ENCODE data around the gene ODAD2.

Gene ODAD2

DNA sequence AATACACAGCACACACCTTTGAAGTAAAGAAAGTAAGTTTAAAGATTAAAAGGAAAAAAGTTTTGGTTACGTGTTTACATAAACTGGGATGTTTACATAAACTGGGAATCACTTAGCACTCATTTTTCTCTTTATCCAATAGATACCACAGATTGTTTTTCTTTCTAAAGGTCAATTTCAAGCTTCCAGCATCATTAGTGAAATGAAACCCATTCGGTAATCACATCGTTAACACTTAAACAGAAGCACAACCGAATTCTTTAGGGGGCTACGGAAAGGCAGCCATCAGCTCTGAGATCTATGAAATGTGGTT lies 1.1 kb downstream of the ODAD2 start:
- TF ChIP-seq, protein P1, sequence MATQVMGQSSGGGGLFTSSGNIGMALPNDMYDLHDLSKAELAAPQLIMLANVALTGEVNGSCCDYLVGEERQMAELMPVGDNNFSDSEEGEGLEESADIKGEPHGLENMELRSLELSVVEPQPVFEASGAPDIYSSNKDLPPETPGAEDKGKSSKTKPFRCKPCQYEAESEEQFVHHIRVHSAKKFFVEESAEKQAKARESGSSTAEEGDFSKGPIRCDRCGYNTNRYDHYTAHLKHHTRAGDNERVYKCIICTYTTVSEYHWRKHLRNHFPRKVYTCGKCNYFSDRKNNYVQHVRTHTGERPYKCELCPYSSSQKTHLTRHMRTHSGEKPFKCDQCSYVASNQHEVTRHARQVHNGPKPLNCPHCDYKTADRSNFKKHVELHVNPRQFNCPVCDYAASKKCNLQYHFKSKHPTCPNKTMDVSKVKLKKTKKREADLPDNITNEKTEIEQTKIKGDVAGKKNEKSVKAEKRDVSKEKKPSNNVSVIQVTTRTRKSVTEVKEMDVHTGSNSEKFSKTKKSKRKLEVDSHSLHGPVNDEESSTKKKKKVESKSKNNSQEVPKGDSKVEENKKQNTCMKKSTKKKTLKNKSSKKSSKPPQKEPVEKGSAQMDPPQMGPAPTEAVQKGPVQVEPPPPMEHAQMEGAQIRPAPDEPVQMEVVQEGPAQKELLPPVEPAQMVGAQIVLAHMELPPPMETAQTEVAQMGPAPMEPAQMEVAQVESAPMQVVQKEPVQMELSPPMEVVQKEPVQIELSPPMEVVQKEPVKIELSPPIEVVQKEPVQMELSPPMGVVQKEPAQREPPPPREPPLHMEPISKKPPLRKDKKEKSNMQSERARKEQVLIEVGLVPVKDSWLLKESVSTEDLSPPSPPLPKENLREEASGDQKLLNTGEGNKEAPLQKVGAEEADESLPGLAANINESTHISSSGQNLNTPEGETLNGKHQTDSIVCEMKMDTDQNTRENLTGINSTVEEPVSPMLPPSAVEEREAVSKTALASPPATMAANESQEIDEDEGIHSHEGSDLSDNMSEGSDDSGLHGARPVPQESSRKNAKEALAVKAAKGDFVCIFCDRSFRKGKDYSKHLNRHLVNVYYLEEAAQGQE (IDR thresholded peaks at IDR 0.05; ENCODE audit: insufficient read depth in 1 of 2, low read depth in 2 of 2, low read length in 2 of 2) = no peak
- TF ChIP-seq POLR2AphosphoS5 (IDR thresholded peaks at IDR 0.05; ENCODE audit: low read depth, low read length) = no peak
- TF ChIP-seq SIN3A (IDR thresholded peaks at IDR 0.05; ENCODE audit: borderline replicate concordance, insufficient read depth, low read length) = no peak
- no peak for TF ChIP-seq TAF1 (IDR thresholded peaks at IDR 0.05; ENCODE audit: borderline replicate concordance, insufficient read depth, low read length)

DNA sequence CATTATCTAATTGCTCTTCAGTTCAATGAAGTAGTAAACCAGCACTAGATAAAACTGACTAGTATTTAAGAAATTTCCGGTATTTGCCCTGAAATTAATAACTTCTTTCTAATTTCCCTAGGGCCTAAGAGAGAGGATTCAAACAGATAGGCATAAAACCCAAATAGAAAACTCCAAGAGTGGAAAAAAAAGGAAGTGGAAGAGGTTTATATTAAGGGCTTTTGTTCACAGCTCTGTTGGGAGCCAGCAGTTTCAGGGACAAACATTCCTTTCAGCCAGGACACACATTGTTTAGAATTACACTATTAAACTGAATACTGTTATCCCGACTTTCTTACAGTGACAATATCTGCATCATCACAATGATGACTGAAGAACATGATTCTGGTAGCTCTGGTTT lies 3.6 kb downstream of the ODAD2 start:
- TF ChIP-seq TAF1 (IDR thresholded peaks at IDR 0.05; ENCODE audit: borderline replicate concordance, insufficient read depth, low read length) (no peak), POLR2AphosphoS5 (IDR thresholded peaks at IDR 0.05; ENCODE audit: low read depth, low read length) (no peak), SIN3A (IDR thresholded peaks at IDR 0.05; ENCODE audit: borderline replicate concordance, insufficient read depth, low read length) (no peak), FOXP2 (optimal IDR thresholded peaks at IDR 0.05; ENCODE audit: borderline replicate concordance, extremely low read depth, extremely low read length, insufficient read depth) (no peak)
- TF ChIP-seq, protein P1 (IDR thresholded peaks at IDR 0.05; ENCODE audit: insufficient read depth in 1 of 2, low read depth in 2 of 2, low read length in 2 of 2) = no peak

DNA sequence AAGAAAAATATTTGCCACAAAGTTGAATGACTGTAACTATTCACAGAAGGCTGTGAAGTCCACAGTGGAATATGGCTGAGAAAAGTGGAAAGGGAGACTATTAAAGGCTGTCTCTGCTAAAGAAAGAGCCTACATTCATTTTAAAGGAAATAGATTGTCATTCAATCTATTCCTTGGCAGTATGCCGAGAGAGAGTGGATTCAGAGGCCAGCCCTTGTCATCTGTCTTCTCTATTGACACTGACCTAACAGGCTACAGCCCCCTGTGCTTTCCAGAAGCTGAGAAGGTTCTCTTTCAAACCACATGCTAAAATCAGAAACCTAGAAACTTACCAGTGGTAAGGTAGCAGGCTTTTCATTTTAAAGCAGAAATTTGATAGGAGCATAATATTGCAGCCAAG lies 12.1 kb downstream of the ODAD2 start:
- no peak for TF ChIP-seq TAF1 (IDR thresholded peaks at IDR 0.05; ENCODE audit: borderline replicate concordance, insufficient read depth, low read length)
- no peak for TF ChIP-seq SIN3A (IDR thresholded peaks at IDR 0.05; ENCODE audit: borderline replicate concordance, insufficient read depth, low read length)
- no peak for TF ChIP-seq FOXP2 (optimal IDR thresholded peaks at IDR 0.05; ENCODE audit: borderline replicate concordance, extremely low read depth, extremely low read length, insufficient read depth)
- TF ChIP-seq POLR2AphosphoS5 (IDR thresholded peaks at IDR 0.05; ENCODE audit: low read depth, low read length) = no peak
- TF ChIP-seq, protein P1 (IDR thresholded peaks at IDR 0.05; ENCODE audit: insufficient read depth in 1 of 2, low read depth in 2 of 2, low read length in 2 of 2) = no peak

DNA sequence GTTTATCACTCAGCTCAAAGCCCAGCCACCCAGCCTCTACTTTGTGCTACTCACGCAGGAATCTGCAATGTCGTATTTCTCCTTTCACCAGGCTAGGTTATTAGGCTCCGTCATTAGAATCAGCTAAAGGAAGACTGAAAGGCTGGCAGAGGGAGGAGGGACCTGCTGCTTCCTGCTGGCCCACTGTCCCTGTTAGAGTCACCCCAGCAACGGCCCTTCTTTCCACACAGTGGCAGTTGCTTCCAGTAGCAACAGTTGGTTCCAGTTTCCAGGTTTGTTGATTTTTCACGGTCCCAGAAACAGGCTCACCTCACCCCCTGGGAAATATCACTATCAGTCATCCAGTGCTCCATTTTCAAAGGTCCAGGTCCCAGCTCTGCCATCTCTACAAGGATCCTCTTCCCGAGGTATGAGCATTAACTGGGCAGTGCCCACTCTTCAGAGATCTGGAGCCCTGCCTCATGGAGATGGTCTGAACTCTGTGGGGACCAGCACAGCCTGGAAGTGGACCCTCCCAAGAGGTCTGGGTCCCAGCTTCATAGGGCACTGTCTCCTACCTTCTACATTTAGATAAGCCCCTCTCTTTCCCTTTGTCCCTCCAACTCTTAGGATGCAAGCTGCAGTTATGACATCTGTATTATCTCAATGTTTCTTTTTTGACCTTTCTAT lies 15.9 kb downstream of the ODAD2 start:
- TF ChIP-seq SIN3A (IDR thresholded peaks at IDR 0.05; ENCODE audit: borderline replicate concordance, insufficient read depth, low read length) (no peak), POLR2AphosphoS5 (IDR thresholded peaks at IDR 0.05; ENCODE audit: low read depth, low read length) (no peak), TAF1 (IDR thresholded peaks at IDR 0.05; ENCODE audit: borderline replicate concordance, insufficient read depth, low read length) (no peak), FOXP2 (optimal IDR thresholded peaks at IDR 0.05; ENCODE audit: borderline replicate concordance, extremely low read depth, extremely low read length, insufficient read depth) (no peak)
- TF ChIP-seq, protein P1 (IDR thresholded peaks at IDR 0.05; ENCODE audit: insufficient read depth in 1 of 2, low read depth in 2 of 2, low read length in 2 of 2) = no peak

DNA sequence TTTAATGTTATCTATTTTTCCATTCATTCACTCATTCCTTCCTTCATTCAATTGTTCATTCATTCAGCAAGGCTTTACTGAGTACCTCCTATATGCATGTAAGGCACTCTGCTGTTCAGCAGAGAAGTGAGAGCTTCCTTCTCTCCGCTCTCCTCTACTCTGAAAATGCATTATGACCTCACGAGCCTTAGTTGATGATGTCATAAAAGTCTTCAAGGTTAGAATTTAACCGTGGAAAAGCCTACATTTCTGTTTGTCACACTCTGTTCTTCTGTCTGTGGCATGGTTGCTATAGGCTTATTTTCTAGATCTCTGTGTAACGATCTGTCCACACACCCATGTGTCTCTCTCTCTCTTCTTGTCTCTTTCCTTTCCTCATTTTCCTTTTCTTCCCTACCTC lies 17.1 kb downstream of the ODAD2 start:
- TF ChIP-seq FOXP2 (optimal IDR thresholded peaks at IDR 0.05; ENCODE audit: borderline replicate concordance, extremely low read depth, extremely low read length, insufficient read depth) = no peak
- TF ChIP-seq SIN3A (IDR thresholded peaks at IDR 0.05; ENCODE audit: borderline replicate concordance, insufficient read depth, low read length) = no peak
- TF ChIP-seq TAF1 (IDR thresholded peaks at IDR 0.05; ENCODE audit: borderline replicate concordance, insufficient read depth, low read length) = no peak

All from PFSK-1 (cell line).